AG08395 (cell line): ENCODE data around the gene RPS14.

Experiments used
- DNase-seq: peaks from one replicate; pipeline ENCODE4 v3.0.0; 2012; ENCODE audit warnings: mixed read lengths, low spot score

The RPS14 gene

GRCh38 chr5:150400316-150401075 lies 49.0 kb downstream of the RPS14 start:
- DNase-seq = no peak

- DNase-seq = no peak
Observed at GRCh38 chr5:150399524-150400211, 49.9 kb downstream of the RPS14 start.

DNA sequence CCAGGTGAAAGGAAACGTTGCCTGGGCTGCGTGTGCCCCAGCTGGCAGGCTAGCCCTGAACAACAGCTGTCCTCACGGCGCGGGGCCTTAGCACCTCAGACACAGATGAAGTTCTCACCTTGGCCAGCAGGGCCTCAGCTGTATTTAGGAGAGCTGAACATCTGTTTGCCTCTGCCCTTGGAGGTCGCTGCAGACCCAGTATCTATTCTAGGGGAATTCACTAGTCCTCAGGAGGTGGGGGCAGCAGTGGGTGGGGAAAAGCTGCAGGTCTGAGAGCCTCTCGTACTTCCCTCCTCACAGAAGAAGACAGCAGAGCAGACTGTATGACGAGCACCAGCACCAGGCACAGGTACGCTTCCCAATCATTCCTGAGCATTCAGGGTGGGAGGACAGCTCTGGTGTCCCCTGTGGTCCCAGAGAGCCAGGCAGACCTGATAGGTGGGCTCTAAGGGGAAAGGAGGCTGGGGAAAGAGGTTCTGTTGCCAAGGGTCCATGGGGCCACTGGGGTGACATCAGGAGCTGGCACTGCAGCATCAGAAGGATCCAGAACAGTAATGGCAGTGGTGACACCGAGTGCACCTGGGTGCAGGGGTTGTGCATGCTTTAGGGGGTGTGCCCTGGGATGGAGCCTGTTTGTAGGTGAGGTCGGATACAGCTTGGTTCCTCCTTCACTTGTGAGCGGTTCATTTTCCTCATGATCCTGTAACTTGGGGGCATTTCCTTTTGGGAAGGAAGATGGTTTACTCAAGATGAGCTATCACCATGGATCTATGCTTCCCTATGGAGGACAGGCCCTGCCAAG lies 50.6 kb downstream of the RPS14 start:
- DNase-seq = no peak

DNA sequence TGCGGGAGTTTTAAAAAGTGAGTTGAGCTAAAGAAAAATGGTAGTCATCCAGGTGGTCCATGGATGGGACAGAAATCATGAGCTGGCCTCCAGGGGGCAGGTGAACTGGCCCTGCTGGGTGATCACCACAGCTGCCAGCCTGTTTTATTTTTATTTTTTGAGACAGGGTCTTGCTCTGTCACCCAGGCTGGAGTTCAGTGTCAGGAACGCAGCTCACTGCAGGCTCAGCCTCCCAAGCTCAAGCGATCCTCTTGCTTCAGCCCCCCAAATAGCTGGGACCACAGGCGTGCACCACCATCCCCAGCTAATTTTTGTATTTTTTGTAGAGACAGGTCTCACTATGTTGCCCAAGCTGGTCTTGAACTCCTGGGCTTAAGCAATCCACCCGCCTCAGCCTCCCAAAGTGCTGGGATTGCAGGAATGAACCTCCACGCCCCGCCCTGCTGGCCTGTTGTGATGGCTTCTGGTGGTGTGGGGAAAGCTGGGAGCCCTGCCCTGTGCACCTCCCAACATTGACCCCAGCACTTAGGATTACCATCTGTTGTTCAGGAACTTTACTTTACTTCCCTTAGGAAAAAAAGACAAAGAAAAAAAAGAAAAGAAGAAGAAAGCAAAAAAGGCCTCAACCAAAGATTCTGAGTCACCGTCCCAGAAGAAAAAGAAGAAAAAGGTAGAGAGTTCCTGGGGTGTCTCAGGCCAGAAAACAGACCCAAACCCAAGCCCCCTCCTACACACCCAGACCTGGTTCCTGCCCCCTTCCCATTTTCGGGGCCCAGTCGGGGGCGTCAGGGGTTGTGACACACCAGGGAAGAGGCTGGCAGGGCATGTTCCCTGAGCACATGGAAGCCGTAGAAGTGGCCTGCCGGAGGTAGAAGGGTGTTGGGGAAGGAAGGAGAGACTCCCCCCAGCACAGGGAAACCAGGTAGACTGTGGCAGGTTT lies 51.5 kb downstream of the RPS14 start:
- DNase-seq = no peak

DNA sequence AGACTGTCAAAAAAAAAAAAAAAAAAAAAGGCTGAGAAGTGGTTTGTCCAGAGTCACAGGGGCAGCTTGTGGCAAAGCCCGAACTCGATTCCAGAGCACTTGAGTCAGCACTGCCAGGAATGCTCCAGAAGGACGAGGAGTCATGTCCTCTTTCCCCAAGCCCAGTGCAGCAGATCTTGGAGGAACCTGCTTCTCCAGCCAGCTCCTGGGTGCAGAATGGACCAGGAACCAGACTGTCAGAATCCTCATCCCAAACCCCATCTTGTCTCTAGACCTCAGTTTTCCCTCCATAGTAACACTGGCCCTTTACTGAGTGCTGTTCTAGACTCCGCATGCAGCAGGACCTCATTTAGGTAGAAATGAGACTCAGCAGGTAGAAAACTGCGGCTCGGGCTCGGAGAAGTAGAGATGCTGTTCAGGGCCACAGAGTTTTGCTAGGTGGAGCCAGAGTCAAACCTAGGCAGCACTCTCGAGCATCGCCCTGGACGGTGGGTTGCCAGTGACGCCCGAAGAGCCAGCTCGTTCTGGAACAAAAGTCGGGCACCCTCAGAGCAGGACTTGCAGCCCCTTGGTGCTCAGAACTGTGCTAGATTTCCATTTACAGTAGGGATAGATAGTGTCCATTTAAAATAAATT lies 52.3 kb downstream of the RPS14 start:
- peak; percentile 57 for DNase-seq

- DNase-seq = no peak
Observed at GRCh38 chr5:150396267-150396666, 53.3 kb downstream of the RPS14 start.

- no peak for DNase-seq
Observed at GRCh38 chr5:150395688-150395975, 53.9 kb downstream of the RPS14 start.

- no peak for DNase-seq
Observed at GRCh38 chr5:150394912-150395687, 54.4 kb downstream of the RPS14 start.

DNA sequence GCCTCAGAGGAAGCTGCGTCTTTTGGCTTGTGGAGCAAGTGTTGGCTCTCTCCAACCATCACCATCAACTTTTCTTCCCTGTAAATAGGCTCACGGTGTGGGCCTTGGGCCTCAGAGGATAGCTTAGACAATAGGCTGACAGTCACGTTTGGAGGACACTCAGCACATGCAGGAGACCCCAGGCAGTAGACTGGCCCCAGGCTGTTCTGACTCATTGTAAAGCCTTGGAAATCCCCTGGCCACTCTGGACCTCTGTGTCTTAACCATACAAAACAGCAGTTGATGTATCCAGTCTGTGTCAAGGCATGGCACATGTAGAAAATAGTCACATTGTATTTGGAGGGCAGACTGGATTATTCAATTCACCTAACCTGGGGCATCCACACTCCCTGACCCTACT lies 55.4 kb downstream of the RPS14 start:
- no peak for DNase-seq

GRCh38 chr5:150393096-150393645 lies 56.4 kb downstream of the RPS14 start:
- DNase-seq = no peak

DNA sequence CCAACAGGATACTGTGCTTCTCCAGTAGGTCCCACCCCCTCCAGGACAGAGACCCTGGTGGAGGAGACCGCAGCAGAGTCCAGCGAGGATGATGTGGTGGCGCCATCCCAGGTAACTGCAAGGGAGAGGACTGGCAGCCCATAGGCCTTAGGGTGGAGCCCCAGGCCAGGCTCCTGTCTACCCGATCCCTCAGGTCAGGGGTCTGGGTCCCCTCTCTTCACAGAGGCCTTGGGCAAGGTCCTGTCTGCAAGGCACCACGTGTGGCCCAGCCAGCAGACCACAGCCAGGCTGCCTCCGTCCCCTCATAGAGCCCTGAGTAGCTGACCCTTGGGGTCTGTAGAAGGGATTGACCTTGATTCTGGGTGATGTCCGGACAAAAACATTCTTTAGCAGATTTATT lies 56.9 kb downstream of the RPS14 start:
- DNase-seq = no peak
